ENCODE data around the gene TMEM198.

- TF ChIP-seq CTCF (conservative IDR thresholded peaks at IDR 0.05) (no peak), ZFX (IDR thresholded peaks at IDR 0.05) (no peak)
Measured at GRCh38 chr2:219545943-219546352, 2.1 kb downstream of the TMEM198 start.

Data from C4-2B (cell line).